IMR-90 (cell line): ENCODE data around the gene HADH. TPM values are rescaled to one million over a fixed set of nuclear protein-coding genes. Genes with fewer than 3 reads are reported as not detected.
A peak's percentile ranks its signal among the peaks of the same experiment; 100 is the strongest.

ENCODE experiments used
- ATAC-seq: fragments of 200-7000 bp; cut with Tn5 transposase; 2 replicates; pipeline ENCODE4 v1.9.1; 2020; ENCODE audit warnings: low read depth, mild to moderate bottlenecking, moderate library complexity
- BruUV-seq: library from RNA; stranded (reverse); fragments of 400-500 nt; replicated peaks from 2 replicates; lab custom pipeline; 2021; lab: Mats Ljungman, UMichigan
- CTCF ChIA-PET: fragments of 300-600 bp; formaldehyde crosslinking; extraction: SDS; loops from one replicate; lab custom pipeline; 2021; ENCODE audit warnings: antibody characterized with exemption; lab: Yijun Ruan, JAX
- POLR2A ChIA-PET: fragments of 300-600 bp; sonication (Branson Sonifier 250); formaldehyde crosslinking; loops from one replicate; lab custom pipeline; 2022; ENCODE audit warnings: antibody characterized with exemption; ENCODE audit not compliant: unreplicated experiment; lab: Charles Lee
- DNase-seq: peaks from one replicate; pipeline ENCODE4 v3.0.0; 2013
- H2AFZ ChIP-seq: replicated peaks from 2 replicates; pipeline ENCODE3; 2013; ENCODE audit warnings: low read length, mild to moderate bottlenecking; ENCODE audit not compliant: poor library complexity
- H2AK5ac ChIP-seq: 2 replicates; pipeline ENCODE4 v1.6.1; 2013; ENCODE audit warnings: low read depth, low read length, inconsistent platforms
- H2AK9ac ChIP-seq: replicated peaks from 2 replicates; pipeline ENCODE3; 2013; ENCODE audit warnings: mild to moderate bottlenecking, low read depth, low read length, moderate library complexity; ENCODE audit not compliant: poor library complexity
- H2BK120ac ChIP-seq: 2 replicates; pipeline ENCODE4 v1.6.1; 2013; ENCODE audit warnings: low read depth, low read length, inconsistent platforms
- H2BK15ac ChIP-seq: 3 replicates; pipeline ENCODE4 v1.6.1; 2013; ENCODE audit warnings: low read depth, low read length, inconsistent platforms
- H2BK20ac ChIP-seq: 2 replicates; pipeline ENCODE4 v1.6.1; 2013; ENCODE audit warnings: low read depth, mild to moderate bottlenecking, inconsistent platforms, low read length, moderate library complexity
- H2BK5ac ChIP-seq: 2 replicates; pipeline ENCODE4 v1.6.1; 2013; ENCODE audit warnings: mild to moderate bottlenecking, low read depth, low read length, inconsistent platforms; ENCODE audit not compliant: poor library complexity, severe bottlenecking
- H3K14ac ChIP-seq: replicated peaks from 2 replicates; pipeline ENCODE4 v1.6.1; 2013; ENCODE audit warnings: low read depth, low read length, inconsistent platforms
- H3K18ac ChIP-seq: 2 replicates; pipeline ENCODE4 v1.6.1; 2013; ENCODE audit warnings: low read depth, low read length, control low read depth
- H3K23ac ChIP-seq: 2 replicates; pipeline ENCODE4 v1.6.1; 2013; ENCODE audit warnings: low read depth, low read length, inconsistent platforms
- H3K27ac ChIP-seq: 2 replicates; pipeline ENCODE4 v1.5.1; 2013; ENCODE audit warnings: mild to moderate bottlenecking, control low read depth, low read length; ENCODE audit not compliant: insufficient read depth
- H3K27me3 ChIP-seq: 2 replicates; pipeline ENCODE4 v1.6.1; 2013; ENCODE audit warnings: low read length; ENCODE audit not compliant: control insufficient read depth, insufficient read depth
- H3K36me3 ChIP-seq: 2 replicates; pipeline ENCODE4 v1.6.1; 2013; ENCODE audit warnings: low read length, mixed read lengths; ENCODE audit not compliant: control insufficient read depth, insufficient read depth
- H3K4ac ChIP-seq: 2 replicates; pipeline ENCODE4 v1.6.1; 2013; ENCODE audit warnings: low read depth, low read length, inconsistent platforms
- H3K4me1 ChIP-seq: 2 replicates; pipeline ENCODE4 v1.6.1; 2013; ENCODE audit warnings: low read length, mixed read lengths; ENCODE audit not compliant: control insufficient read depth, insufficient read depth
- H3K4me2 ChIP-seq: 2 replicates; pipeline ENCODE4 v1.6.1; 2013; ENCODE audit warnings: low read depth, mild to moderate bottlenecking, control low read depth, low read length, moderate library complexity
- H3K4me3 ChIP-seq: 2 replicates; pipeline ENCODE4 v1.5.1; 2013; ENCODE audit warnings: low read depth, mild to moderate bottlenecking, control low read depth, low read length, moderate library complexity; ENCODE audit not compliant: insufficient read depth
- H3K56ac ChIP-seq: 2 replicates; pipeline ENCODE4 v1.6.1; 2013; ENCODE audit warnings: low read length, inconsistent platforms; ENCODE audit not compliant: insufficient read depth; ENCODE audit errors: extremely low read depth
- H3K79me1 ChIP-seq, 2 experiments: 2 replicates each; pipeline ENCODE4 v1.6.1; 2013; ENCODE audit warnings: low read length in 2 of 2, inconsistent platforms in 1 of 2, low read depth in 1 of 2
- H3K9ac ChIP-seq: 2 replicates; pipeline ENCODE4 v1.6.1; 2013; ENCODE audit warnings: low read depth, low read length, control low read depth
- H3K9me1 ChIP-seq: 2 replicates; pipeline ENCODE4 v1.6.1; 2013; ENCODE audit warnings: low read length, inconsistent platforms; ENCODE audit not compliant: insufficient read depth
- H3K9me3 ChIP-seq: 2 replicates; pipeline ENCODE4 v1.6.1; 2013; ENCODE audit warnings: low read length; ENCODE audit not compliant: control insufficient read depth, insufficient read depth
- H4K20me1 ChIP-seq: 2 replicates; pipeline ENCODE4 v1.6.1; 2013; ENCODE audit warnings: low read length, inconsistent platforms; ENCODE audit not compliant: insufficient read depth
- H4K5ac ChIP-seq: 2 replicates; pipeline ENCODE4 v1.6.1; 2013; ENCODE audit warnings: mild to moderate bottlenecking, low read depth, low read length, control low read depth
- H4K8ac ChIP-seq, 2 experiments: 2 replicates each; pipeline ENCODE4 v1.6.1; 2013; ENCODE audit warnings: low read depth in 2 of 2, low read length in 2 of 2, control low read depth in 1 of 2, inconsistent platforms in 1 of 2
- H4K91ac ChIP-seq: 2 replicates; pipeline ENCODE4 v1.6.1; 2013; ENCODE audit warnings: low read depth, low read length, inconsistent platforms; ENCODE audit not compliant: insufficient read depth
- BHLHE40 ChIP-seq: fragments of 150-350 bp; IDR thresholded peaks from 2 replicates; pipeline ENCODE4 v1.6.1; 2016; ENCODE audit warnings: mild to moderate bottlenecking, low read depth, low read length
- CEBPB ChIP-seq: IDR thresholded peaks from 2 replicates; pipeline ENCODE4 v1.6.1; 2012; ENCODE audit warnings: low read depth, low read length, improper control_type of control experiment
- CHD1 ChIP-seq: IDR thresholded peaks from 2 replicates; pipeline ENCODE4 v1.6.1; 2012; ENCODE audit warnings: low read depth, low read length, improper control_type of control experiment
- FOS ChIP-seq: fragments of 150-350 bp; IDR thresholded peaks from 2 replicates; pipeline ENCODE4 v1.6.1; 2016; ENCODE audit warnings: low read depth, low read length
- MAFK ChIP-seq: IDR thresholded peaks from 2 replicates; pipeline ENCODE4 v1.6.1; 2012; ENCODE audit warnings: low read depth, low read length, improper control_type of control experiment
- MAZ ChIP-seq: IDR thresholded peaks from 2 replicates; pipeline ENCODE4 v1.6.1; 2012; ENCODE audit warnings: low read depth, mild to moderate bottlenecking, low read length, improper control_type of control experiment, moderate library complexity, borderline replicate concordance
- MXI1 ChIP-seq: IDR thresholded peaks from 2 replicates; pipeline ENCODE4 v1.6.1; 2012; ENCODE audit warnings: low read depth, mild to moderate bottlenecking, low read length, moderate library complexity, borderline replicate concordance
- NFE2L2 ChIP-seq: fragments of 150-350 bp; IDR thresholded peaks from 2 replicates; pipeline ENCODE4 v1.6.1; 2016; ENCODE audit warnings: low read depth, mild to moderate bottlenecking, low read length
- POLR2A ChIP-seq: IDR thresholded peaks from 2 replicates; pipeline ENCODE4 v1.6.1; 2012; ENCODE audit warnings: mild to moderate bottlenecking, low read depth, low read length
- RAD21 ChIP-seq: IDR thresholded peaks from 2 replicates; pipeline ENCODE4 v1.6.1; 2012; ENCODE audit warnings: low read length, improper control_type of control experiment
- RCOR1 ChIP-seq: IDR thresholded peaks from 2 replicates; pipeline ENCODE4 v1.6.1; 2012; ENCODE audit warnings: mild to moderate bottlenecking, low read length, improper control_type of control experiment; ENCODE audit not compliant: insufficient replicate concordance
- RFX5 ChIP-seq: IDR thresholded peaks from 2 replicates; pipeline ENCODE4 v1.8.0; 2012; ENCODE audit warnings: low read depth, mild to moderate bottlenecking, low read length, moderate library complexity
- SMC3 ChIP-seq: fragments of 150-350 bp; IDR thresholded peaks from 2 replicates; pipeline ENCODE4 v1.6.1; 2016; ENCODE audit warnings: low read depth, mild to moderate bottlenecking, antibody characterized with exemption, low read length, moderate library complexity
- WGBS, 2 experiments: methylation state at CpG; one replicate each; pipeline versions ENCODE4 v1.1.5 to v1.1.7; 2013; ENCODE audit warnings: missing lambda C conversion rate in 2 of 2; ENCODE audit not compliant: insufficient read length in 1 of 2; ENCODE audit errors: extremely low coverage in 2 of 2; 5-methylcytosine and 5-hydroxymethylcytosine counted together
- dilution Hi-C: fragments of 300-500 bp; cut with HindIII; formaldehyde crosslinking; loops from one replicate; pipeline ENCODE4 v1.14.3; 2018; ENCODE audit warnings: low sequenced_read_pairs; ENCODE audit not compliant: unreplicated experiment
- in situ Hi-C: fragments of 300-500 bp; cut with MboI; formaldehyde crosslinking; loops from 3 replicates; pipeline ENCODE4 v1.14.3; 2019; ENCODE audit warnings: low sequenced_read_pairs, inconsistent platforms, mixed read lengths
- intact Hi-C: fragments of 100-400 bp; cut with micrococcal nuclease; formaldehyde crosslinking; loops from 2 replicates; pipeline ENCODE4 v1.10.0; 2022
- polyA plus RNA-seq, 3 experiments: library from polyadenylated mRNA; depleted of rRNA; stranded (reverse); fragments of >200 nt; gene quantifications; 2 replicates each; pipeline ENCODE4 v1.2.3, GENCODE V29; 2012; ENCODE audit warnings: low replicate concordance in 1 of 3
- total RNA-seq: library from RNA; depleted of rRNA; stranded (reverse); fragments of >200 nt; gene quantifications from 2 replicates; pipeline ENCODE4 v1.2.3, GENCODE V29; 2012
- TF ChIP-seq, protein P1 (sequence below): conservative IDR thresholded peaks from 2 replicates; pipeline ENCODE4 v1.5.1; 2012; ENCODE audit warnings: mild to moderate bottlenecking, low read depth, low read length, improper control_type of control experiment
- TF ChIP-seq, protein P2 (sequence below): fragments of 150-350 bp; IDR thresholded peaks from 2 replicates; pipeline ENCODE4 v1.6.1; 2017; ENCODE audit warnings: mild to moderate bottlenecking, antibody characterized with exemption, low read length, low read depth
- TF ChIP-seq, protein P3 (sequence below): fragments of 150-350 bp; IDR thresholded peaks from 2 replicates; pipeline ENCODE4 v1.6.1; 2016; ENCODE audit warnings: low read depth, mild to moderate bottlenecking, low read length, moderate library complexity, borderline replicate concordance

The HADH gene
- total and polyA plus RNA-seq, 2 of the 4 experiments (the other 2 are of a cell fraction) = 6.8 to 22.6 TPM

DNA sequence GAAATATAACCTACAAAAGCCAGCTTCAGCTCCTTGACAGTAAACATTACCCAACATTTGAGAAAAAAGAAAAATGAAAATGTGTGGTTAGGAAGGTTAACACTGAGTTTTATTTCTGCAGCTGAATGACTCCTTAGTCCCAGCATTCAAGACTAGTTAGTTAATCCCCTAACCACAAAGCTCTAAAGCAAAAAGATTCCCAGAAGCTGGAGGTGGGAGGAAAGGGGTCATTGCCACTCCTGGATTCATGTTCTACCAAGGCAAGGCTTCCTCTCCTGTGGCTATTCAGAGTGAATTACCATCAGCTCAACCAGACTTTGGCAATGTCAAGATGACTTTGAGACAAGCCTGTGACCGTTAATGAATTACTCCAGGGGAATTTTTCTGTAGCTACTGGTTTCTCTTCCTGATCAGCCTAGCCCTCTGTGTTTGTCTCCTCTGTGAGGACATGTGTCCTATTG lies 63.6 kb downstream of the HADH start:
- Histone ChIP-seq H4K20me1 (no peaks in the 10 kb centered on the region), H3K14ac (no peak overlapping the region), H2BK5ac (no peak overlapping the region), H3K79me1 (no peaks in the 10 kb centered on the region), H3K18ac (no peak overlapping the region), H3K9ac (no peak overlapping the region), H4K5ac (no peak overlapping the region), H4K8ac (no peak overlapping the region), H3K27me3 (no peaks in the 10 kb centered on the region; the same call in 1 of the 2 replicates), H3K27ac (no peak overlapping the region), H4K91ac (no peak overlapping the region), H3K4me3 (no peak overlapping the region), H2AFZ (no peak overlapping the region), H3K4ac (no peak overlapping the region), H2AK5ac (no peak overlapping the region), H3K9me1 (no peaks in the 10 kb centered on the region), H3K9me3 (no peaks in the 10 kb centered on the region), H3K36me3 (no peaks in the 10 kb centered on the region), H2BK20ac (no peak overlapping the region), H3K4me1 (no peaks in the 10 kb centered on the region), H3K4me2 (no peak overlapping the region), H2BK120ac (no peak overlapping the region), H3K56ac (no peak overlapping the region), H2AK9ac (no peak overlapping the region), H3K23ac (peak overlapping the region; percentile 15; the same call in 1 of the 2 replicates), H2BK15ac (no peak overlapping the region)
- TF ChIP-seq MAFK = no peak
- no peak for TF ChIP-seq POLR2A
- TF ChIP-seq RAD21 = no peak
- TF ChIP-seq SMC3 = no peak
- TF ChIP-seq CHD1 = no peak
- no peak for TF ChIP-seq MAZ
- no peak for TF ChIP-seq NFE2L2
- TF ChIP-seq, protein P1, sequence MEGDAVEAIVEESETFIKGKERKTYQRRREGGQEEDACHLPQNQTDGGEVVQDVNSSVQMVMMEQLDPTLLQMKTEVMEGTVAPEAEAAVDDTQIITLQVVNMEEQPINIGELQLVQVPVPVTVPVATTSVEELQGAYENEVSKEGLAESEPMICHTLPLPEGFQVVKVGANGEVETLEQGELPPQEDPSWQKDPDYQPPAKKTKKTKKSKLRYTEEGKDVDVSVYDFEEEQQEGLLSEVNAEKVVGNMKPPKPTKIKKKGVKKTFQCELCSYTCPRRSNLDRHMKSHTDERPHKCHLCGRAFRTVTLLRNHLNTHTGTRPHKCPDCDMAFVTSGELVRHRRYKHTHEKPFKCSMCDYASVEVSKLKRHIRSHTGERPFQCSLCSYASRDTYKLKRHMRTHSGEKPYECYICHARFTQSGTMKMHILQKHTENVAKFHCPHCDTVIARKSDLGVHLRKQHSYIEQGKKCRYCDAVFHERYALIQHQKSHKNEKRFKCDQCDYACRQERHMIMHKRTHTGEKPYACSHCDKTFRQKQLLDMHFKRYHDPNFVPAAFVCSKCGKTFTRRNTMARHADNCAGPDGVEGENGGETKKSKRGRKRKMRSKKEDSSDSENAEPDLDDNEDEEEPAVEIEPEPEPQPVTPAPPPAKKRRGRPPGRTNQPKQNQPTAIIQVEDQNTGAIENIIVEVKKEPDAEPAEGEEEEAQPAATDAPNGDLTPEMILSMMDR = no peak
- TF ChIP-seq BHLHE40 = no peak
- no peak for TF ChIP-seq RFX5
- TF ChIP-seq, protein P2, sequence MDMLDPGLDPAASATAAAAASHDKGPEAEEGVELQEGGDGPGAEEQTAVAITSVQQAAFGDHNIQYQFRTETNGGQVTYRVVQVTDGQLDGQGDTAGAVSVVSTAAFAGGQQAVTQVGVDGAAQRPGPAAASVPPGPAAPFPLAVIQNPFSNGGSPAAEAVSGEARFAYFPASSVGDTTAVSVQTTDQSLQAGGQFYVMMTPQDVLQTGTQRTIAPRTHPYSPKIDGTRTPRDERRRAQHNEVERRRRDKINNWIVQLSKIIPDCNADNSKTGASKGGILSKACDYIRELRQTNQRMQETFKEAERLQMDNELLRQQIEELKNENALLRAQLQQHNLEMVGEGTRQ = no peak
- TF ChIP-seq FOS = no peak
- TF ChIP-seq, protein P3, sequence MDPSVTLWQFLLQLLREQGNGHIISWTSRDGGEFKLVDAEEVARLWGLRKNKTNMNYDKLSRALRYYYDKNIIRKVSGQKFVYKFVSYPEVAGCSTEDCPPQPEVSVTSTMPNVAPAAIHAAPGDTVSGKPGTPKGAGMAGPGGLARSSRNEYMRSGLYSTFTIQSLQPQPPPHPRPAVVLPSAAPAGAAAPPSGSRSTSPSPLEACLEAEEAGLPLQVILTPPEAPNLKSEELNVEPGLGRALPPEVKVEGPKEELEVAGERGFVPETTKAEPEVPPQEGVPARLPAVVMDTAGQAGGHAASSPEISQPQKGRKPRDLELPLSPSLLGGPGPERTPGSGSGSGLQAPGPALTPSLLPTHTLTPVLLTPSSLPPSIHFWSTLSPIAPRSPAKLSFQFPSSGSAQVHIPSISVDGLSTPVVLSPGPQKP = no peak
- no peak for TF ChIP-seq CEBPB
- TF ChIP-seq MXI1 = no peak
- no peak for TF ChIP-seq RCOR1
- ATAC-seq = no peak
- in situ Hi-C loops = no loop called here
- DNase-seq = no peak
- dilution Hi-C loops = no loop called here
- ChIA-PET CTCF (interaction anchor here (0.9 to 1.3 kb wide), 2 partner anchors 23 to 34 kb away, joined by 3 to 4 read pairs; no protein-coding TSS in a partner anchor), POLR2A (no interaction called here)
- WGBS, 2 experiments = no CpG with 5 or more reads among the region's 1 CpG
- intact Hi-C loops = no loop called here
- BruUV-seq = no TSS peak
